GM19324 (cell line): ENCODE data around the gene TMEM239.
"Not testable (repeated sequence)": the region's sequence is repeated elsewhere in the genome, so short reads cannot be mapped to it uniquely, and the experiment has no call there.

ENCODE experiments used
- ATAC-seq: cut with Tn5 transposase; IDR thresholded peaks from one replicate; pipeline ENCODE4 v1.9.1; 2021; ENCODE audit warnings: mild to moderate bottlenecking, moderate library complexity; ENCODE audit not compliant: unreplicated experiment, low FRiP score

Gene TMEM239

GRCh38 chr20:2817891-2818595 is 1.9 kb downstream of the TMEM239 start:
- ATAC-seq = no peak

- ATAC-seq = no peak
These were observed 4.1 kb downstream of the TMEM239 start for GRCh38 chr20:2820084-2820895.

- ATAC-seq = no peak
These were observed 5.0 kb downstream of the TMEM239 start for GRCh38 chr20:2820896-2821869.

- no peak for ATAC-seq
These were observed 5.9 kb downstream of the TMEM239 start for GRCh38 chr20:2822073-2822472.

- ATAC-seq = no peak
These were observed 9.6 kb downstream of the TMEM239 start for GRCh38 chr20:2825761-2826160.

GRCh38 chr20:2826655-2827054 is 10.5 kb downstream of the TMEM239 start:
- ATAC-seq = no peak

- ATAC-seq = no peak
These were observed 13.2 kb downstream of the TMEM239 start for GRCh38 chr20:2829376-2829775.

- not testable (repeated sequence) for ATAC-seq
These were observed 15.0 kb downstream of the TMEM239 start for GRCh38 chr20:2831206-2831605.

GRCh38 chr20:2833761-2834160 is 17.6 kb downstream of the TMEM239 start:
- no peak for ATAC-seq

GRCh38 chr20:2834401-2835110 is 18.4 kb downstream of the TMEM239 start:
- no peak for ATAC-seq

GRCh38 chr20:2835331-2835796 is 19.2 kb downstream of the TMEM239 start:
- ATAC-seq = no peak

GRCh38 chr20:2836035-2836434 is 19.9 kb downstream of the TMEM239 start:
- ATAC-seq = no peak

- no peak for ATAC-seq
These were observed 21.2 kb downstream of the TMEM239 start for GRCh38 chr20:2837221-2837960.

GRCh38 chr20:2838170-2838797 is 22.1 kb downstream of the TMEM239 start:
- ATAC-seq = no peak

- no peak for ATAC-seq
These were observed 22.9 kb downstream of the TMEM239 start for GRCh38 chr20:2838847-2839671.

GRCh38 chr20:2839732-2840137 is 23.6 kb downstream of the TMEM239 start:
- no peak for ATAC-seq

- ATAC-seq = peak; percentile 91
These were observed 24.2 kb downstream of the TMEM239 start, which contains the start of the genes PCED1A and VPS16 for GRCh38 chr20:2840138-2840966. Gene PCED1A (minus strand): TSS chr20:2840655. CDS start chr20:2839912, 743 bp downstream. Gene VPS16 (plus strand): TSS chr20:2840745. CDS start chr20:2840775, 30 bp downstream.
